ENCODE data around the gene EEF2K. TPM values are rescaled to one million over a fixed set of nuclear protein-coding genes. Genes with fewer than 3 reads are reported as not detected.

EEF2K gene
- 9.7 to 15.5 TPM (median 13.3 TPM) in 5 replicates for total RNA-seq (2022; extraction: Qiagen RNA extraction; ENCODE audit: low read depth)

GRCh38 chr16:22206013-22206841 is at the start of gene EEF2K:
TSS of gene EEF2K (plus strand) at chr16:22206278. CDS start at chr16:22225730, 19,452 bp downstream.

GRCh38 chr16:22161999-22162655 is 44.0 kb upstream of the EEF2K start, which contains the start of gene SDR42E2:
TSS of gene SDR42E2 (plus strand) at chr16:22162506. CDS start at chr16:22165583, 3,077 bp downstream.

GRCh38 chr16:22297114-22297870 is 91.2 kb downstream of the EEF2K start, which contains the start of gene POLR3E:
TSS of gene POLR3E (plus strand) at chr16:22297409. CDS start at chr16:22302969, 5,560 bp downstream.

Other genes with a start within 250 kb of the EEF2K start
- not detected in 5 replicates for gene PDZD9, start 205.2 kb upstream of the EEF2K start, total RNA-seq (2022; extraction: Qiagen RNA extraction; ENCODE audit: low read depth)
- 5.2 to 10.7 TPM (median 9.3 TPM) in 5 replicates for gene MOSMO, start 198.2 kb upstream of the EEF2K start, total RNA-seq (2022; extraction: Qiagen RNA extraction; ENCODE audit: low read depth)
- 0.02 to 0.21 TPM in 2 of 5 replicates, not detected in the others for gene VWA3A, start 113.7 kb upstream of the EEF2K start, total RNA-seq (2022; extraction: Qiagen RNA extraction; ENCODE audit: low read depth)
- not detected in 5 replicates for gene SDR42E2, start 43.8 kb upstream of the EEF2K start, total RNA-seq (2022; extraction: Qiagen RNA extraction; ENCODE audit: low read depth)
- 29.9 to 40.1 TPM (median 34.9 TPM) in 5 replicates for gene POLR3E, start 91.1 kb downstream of the EEF2K start, total RNA-seq (2022; extraction: Qiagen RNA extraction; ENCODE audit: low read depth)
- gene CDR2, start 168.3 kb downstream of the EEF2K start, total RNA-seq (2022; extraction: Qiagen RNA extraction; ENCODE audit: low read depth) = 39.8 to 47.7 TPM (median 44.6 TPM) in 5 replicates